GM12873 (cell line): ENCODE results near the gene RNF224.

Source experiments
- CTCF ChIP-seq: IDR thresholded peaks from 2 replicates; pipeline ENCODE4 v1.5.1; 2012; ENCODE audit warnings: low read depth, mild to moderate bottlenecking, moderate library complexity, low read length, control low read depth; ENCODE audit not compliant: insufficient read depth; ENCODE audit errors: missing control alignments

RNF224 gene

GRCh38 chr9:137270929-137271695 lies 43.8 kb downstream of the RNF224 start:
- TF ChIP-seq CTCF = no peak

GRCh38 chr9:137271696-137272076 lies 44.4 kb downstream of the RNF224 start:
- no peak for TF ChIP-seq CTCF

- no peak for TF ChIP-seq CTCF
Measured at GRCh38 chr9:137272241-137273094, 45.2 kb downstream of the RNF224 start.

GRCh38 chr9:137273095-137273490 lies 45.8 kb downstream of the RNF224 start:
- TF ChIP-seq CTCF = no peak

- no peak for TF ChIP-seq CTCF
Measured at GRCh38 chr9:137273611-137274320, 46.5 kb downstream of the RNF224 start.

GRCh38 chr9:137275203-137275587 lies 47.9 kb downstream of the RNF224 start:
- TF ChIP-seq CTCF = no peak
